BLaER1 treated with 17β-estradiol and CSF1 and Interleukin-3, amounts not matched to agents 10 nM and 100 nM (cell line): ENCODE results near the gene NTF4.
A peak's percentile ranks its signal among the peaks of the same experiment; 100 is the strongest.

Experiments used
- H3K27ac ChIP-seq, 11 experiments: shearing (Covaris generic); formaldehyde crosslinking; 2 replicates each; pipeline ENCODE4 v1.8.1; 2022
- H3K27me3 ChIP-seq, 11 experiments: shearing (Covaris generic); formaldehyde crosslinking; 2 replicates each; pipeline ENCODE4 v1.8.1; 2022
- H3K36me3 ChIP-seq, 11 experiments: shearing (Covaris generic); formaldehyde crosslinking; 2 replicates each; pipeline ENCODE4 v1.8.1; 2022
- H3K4me1 ChIP-seq, 10 experiments: shearing (Covaris generic); formaldehyde crosslinking; 2 replicates each; pipeline ENCODE4 v1.8.1; 2022
- H3K4me2 ChIP-seq, 11 experiments: shearing (Covaris generic); formaldehyde crosslinking; 2 replicates each; pipeline ENCODE4 v1.8.1; 2022
- H3K4me3 ChIP-seq, 10 experiments: shearing (Covaris generic); formaldehyde crosslinking; 2 replicates each; pipeline ENCODE4 v1.8.1; 2022
- H3K9ac ChIP-seq, 11 experiments: shearing (Covaris generic); formaldehyde crosslinking; 2 replicates each; pipeline ENCODE4 v1.8.1; 2022
- H3K9me3 ChIP-seq, 11 experiments: shearing (Covaris generic); formaldehyde crosslinking; replicated peaks in 1 of 11; 2 replicates each; pipeline ENCODE4 v1.8.1; 2022
- H4K20me1 ChIP-seq, 11 experiments: shearing (Covaris generic); formaldehyde crosslinking; 2 replicates each; pipeline ENCODE4 v1.8.1; 2022
- Cebpa-rat ChIP-seq, 11 experiments: shearing (Covaris generic); IDR thresholded peaks; 2 replicates each; pipeline ENCODE4 v1.8.1; 2022

Gene NTF4

DNA sequence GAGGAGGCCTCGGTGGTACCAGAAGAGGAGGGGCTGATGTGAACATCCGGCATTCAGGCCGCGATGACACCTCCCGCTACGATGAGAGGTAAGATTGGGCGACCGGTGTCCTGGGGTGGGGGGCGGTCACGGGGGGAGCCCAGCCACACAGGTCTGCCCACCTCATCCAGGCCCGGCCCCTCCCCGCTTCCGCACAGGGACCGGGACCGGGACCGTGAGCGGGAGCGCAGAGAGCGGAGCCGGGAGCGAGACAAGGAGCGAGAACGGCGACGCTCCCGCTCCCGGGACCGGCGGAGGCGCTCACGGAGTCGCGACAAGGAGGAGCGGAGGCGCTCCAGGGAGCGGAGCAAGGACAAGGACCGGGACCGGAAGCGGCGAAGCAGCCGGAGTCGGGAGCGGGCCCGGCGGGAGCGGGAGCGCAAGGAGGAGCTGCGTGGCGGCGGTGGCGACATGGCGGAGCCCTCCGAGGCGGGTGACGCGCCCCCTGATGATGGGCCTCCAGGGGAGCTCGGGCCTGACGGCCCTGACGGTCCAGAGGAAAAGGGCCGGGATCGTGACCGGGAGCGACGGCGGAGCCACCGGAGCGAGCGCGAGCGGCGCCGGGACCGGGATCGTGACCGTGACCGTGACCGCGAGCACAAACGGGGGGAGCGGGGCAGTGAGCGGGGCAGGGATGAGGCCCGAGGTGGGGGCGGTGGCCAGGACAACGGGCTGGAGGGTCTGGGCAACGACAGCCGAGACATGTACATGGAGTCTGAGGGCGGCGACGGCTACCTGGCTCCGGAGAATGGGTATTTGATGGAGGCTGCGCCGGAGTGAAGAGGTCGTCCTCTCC, 43.2 kb upstream of the NTF4 start:
- no peaks in the 10 kb centered on the region for H3K9me3 ChIP-seq
- H3K9ac ChIP-seq, result 0 out of 22 replicates have a peak overlapping the region, but pooled peaks of 1 of the 11 experiments have one; percentile 7
- H3K27ac ChIP-seq, result peak overlapping the region in 1 of 11 experiments; percentile 0; a peak in 1 of 22 replicates

DNA sequence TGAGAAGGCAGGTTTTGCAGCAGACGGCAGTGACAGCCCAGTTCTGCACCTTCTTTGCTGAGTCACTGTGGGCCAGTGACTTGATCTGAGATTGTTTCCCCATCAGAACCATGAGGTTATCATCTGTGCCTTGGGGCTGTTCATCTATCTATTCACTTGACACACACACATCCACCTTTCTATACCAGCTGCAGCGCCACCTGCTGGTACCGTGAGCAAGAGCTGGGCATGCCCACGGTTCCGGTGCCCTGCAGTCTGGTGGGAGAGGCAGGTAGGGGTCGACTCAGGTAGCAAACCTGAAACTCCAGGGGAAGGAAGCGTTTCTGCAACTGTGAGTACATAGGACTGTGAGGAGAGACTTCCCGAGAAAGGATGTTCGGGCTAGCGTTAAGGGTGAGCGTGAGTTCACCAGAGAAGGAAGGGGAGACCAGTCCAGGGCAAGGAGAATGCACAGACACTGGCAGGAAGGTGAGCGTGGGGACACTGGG, 42.1 kb upstream of the NTF4 start:
- H3K9me3 ChIP-seq, result no peaks in the 10 kb centered on the region
- peak overlapping the region in 2 of 11 experiments; percentile 63 to 67; a peak in 1 of 22 replicates for H3K27ac ChIP-seq
- no peaks in the 10 kb centered on the region for H3K27me3 ChIP-seq
- peaks cover 46 to 70% (median 53%) of the 10 kb centered on the region in 10 experiments for H3K4me1 ChIP-seq
- 0 out of 22 replicates have a peak overlapping the region, but pooled peaks of 1 of the 11 experiments have one; percentile 7 for H3K9ac ChIP-seq
- H3K36me3 ChIP-seq, result peaks cover 65 to 80% (median 75%) of the 10 kb centered on the region in 11 experiments
- no peak overlapping the region for H3K4me3 ChIP-seq
- peaks cover 67 to 87% (median 82%) of the 10 kb centered on the region in 11 experiments for H4K20me1 ChIP-seq
- H3K4me2 ChIP-seq, result peak overlapping the region in 4 of 11 experiments; percentile 94 to 98 (median 96); a peak in 5 of 22 replicates
- no peak for TF ChIP-seq Cebpa-rat (IDR thresholded peaks at IDR 0.05)

More for the DNA sequence above, 43.2 kb upstream of the NTF4 start:
- Histone ChIP-seq H3K4me2 (no peak overlapping the region), H3K4me3 (no peak overlapping the region), H3K4me1 (peaks cover 38 to 67% (median 44%) of the 10 kb centered on the region in 10 experiments), H3K27me3 (no peaks in the 10 kb centered on the region), H3K36me3 (peaks cover 56 to 71% (median 66%) of the 10 kb centered on the region in 11 experiments), H4K20me1 (peaks cover 60 to 77% (median 74%) of the 10 kb centered on the region in 11 experiments)
- TF ChIP-seq Cebpa-rat (IDR thresholded peaks at IDR 0.05), result no peak

DNA sequence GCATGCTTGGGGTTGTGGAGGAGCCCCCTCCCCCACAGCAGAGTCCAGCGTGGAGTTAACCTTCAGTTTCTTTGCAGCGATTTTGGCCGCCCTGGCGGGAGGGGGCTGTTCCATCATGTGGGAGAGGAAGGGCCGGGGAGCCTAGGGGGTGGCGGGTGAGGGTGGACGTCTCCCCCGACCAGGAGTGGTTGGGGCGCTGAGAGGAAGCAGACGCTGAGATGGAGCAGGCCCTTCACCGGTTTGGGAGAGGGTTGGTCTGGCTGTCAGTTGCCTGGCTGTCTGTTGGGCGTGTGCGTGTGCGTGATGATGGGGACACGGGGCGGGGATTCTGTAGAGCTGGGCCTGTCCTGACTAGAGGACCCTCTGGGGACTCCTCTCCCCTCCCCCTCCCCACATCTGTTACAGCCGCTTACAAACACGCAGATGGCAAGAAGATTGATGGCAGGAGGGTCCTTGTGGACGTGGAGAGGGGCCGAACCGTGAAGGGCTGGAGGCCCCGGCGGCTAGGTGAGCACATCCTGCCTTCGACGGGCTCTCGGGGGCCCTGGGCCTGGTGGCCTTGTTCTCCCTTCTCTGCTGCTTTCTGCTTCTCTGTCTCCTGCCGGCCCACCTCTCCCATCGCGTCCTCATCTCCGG, 39.7 kb upstream of the NTF4 start:
- Histone ChIP-seq H3K4me3 (peak overlapping the region in 7 of 10 experiments; percentile 31 to 57 (median 48); a peak in 11 of 20 replicates), H3K9ac (peak overlapping the region; percentile 7 to 80 (median 66); a peak in 18 of 22 replicates), H3K9me3 (no peaks in the 10 kb centered on the region), H3K4me2 (peak overlapping the region; percentile 47 to 98 (median 91)), H3K27ac (peak overlapping the region in 9 of 11 experiments; percentile 40 to 67 (median 61); a peak in 17 of 22 replicates), H3K4me1 (peaks cover 30 to 73% (median 67%) of the 10 kb centered on the region in 10 experiments), H3K27me3 (no peaks in the 10 kb centered on the region), H3K36me3 (peaks cover 81 to 95% (median 85%) of the 10 kb centered on the region in 11 experiments), H4K20me1 (peaks cover 75 to 95% (median 93%) of the 10 kb centered on the region in 11 experiments)
- TF ChIP-seq Cebpa-rat (IDR thresholded peaks at IDR 0.05), result no peak

DNA sequence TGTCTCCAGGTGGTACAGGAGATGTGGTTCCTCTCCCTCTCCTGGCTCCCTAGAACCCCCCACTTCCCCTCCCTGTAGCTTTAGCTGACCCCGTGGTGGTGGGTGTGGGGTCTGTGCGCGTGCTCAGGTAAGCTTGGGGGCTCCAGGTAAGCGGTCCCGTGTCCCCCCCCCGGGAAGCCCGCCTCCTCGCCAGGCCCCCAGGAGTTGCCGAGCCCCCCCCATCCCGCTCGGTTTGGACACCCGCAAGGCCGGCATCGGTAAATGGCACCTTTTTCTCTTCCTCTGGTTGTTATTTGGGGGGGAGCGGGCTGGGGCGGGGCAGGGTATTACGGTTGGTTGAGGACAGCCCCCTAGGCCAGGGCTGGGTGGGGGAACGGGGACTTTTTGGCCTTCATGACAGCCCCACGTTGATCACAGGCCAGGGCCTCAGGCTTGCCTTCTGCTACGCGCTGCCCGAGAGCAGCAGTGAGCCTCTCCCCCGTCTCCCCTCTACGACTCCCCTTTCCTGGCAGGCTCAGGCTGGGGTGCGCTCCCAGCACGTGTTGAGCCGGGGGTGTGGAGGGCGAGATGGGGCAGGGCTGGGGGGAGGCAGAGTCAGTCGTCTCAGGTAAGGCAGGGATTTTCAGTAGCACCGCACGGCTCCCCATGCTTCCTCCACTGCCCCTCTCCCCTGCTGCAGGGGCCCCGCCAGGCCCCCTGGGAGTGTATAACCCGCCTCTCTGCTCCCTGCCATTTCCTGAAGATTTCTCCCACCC, 38.9 kb upstream of the NTF4 start:
- Histone ChIP-seq H3K36me3 (peaks cover 81 to 95% (median 87%) of the 10 kb centered on the region in 11 experiments), H3K27ac (peak overlapping the region in 9 of 11 experiments; percentile 14 to 67 (median 61); a peak in 17 of 22 replicates), H3K4me2 (peak overlapping the region; percentile 47 to 98 (median 91)), H3K4me3 (peak overlapping the region in 7 of 10 experiments; percentile 31 to 57 (median 48); a peak in 14 of 20 replicates), H3K27me3 (no peaks in the 10 kb centered on the region), H3K9me3 (no peaks in the 10 kb centered on the region), H3K9ac (peak overlapping the region; percentile 38 to 80 (median 66); a peak in 21 of 22 replicates), H3K4me1 (peaks cover 26 to 79% (median 71%) of the 10 kb centered on the region in 10 experiments), H4K20me1 (peaks cover 73 to 95% (median 93%) of the 10 kb centered on the region in 11 experiments)
- TF ChIP-seq Cebpa-rat (IDR thresholded peaks at IDR 0.05), result no peak

DNA sequence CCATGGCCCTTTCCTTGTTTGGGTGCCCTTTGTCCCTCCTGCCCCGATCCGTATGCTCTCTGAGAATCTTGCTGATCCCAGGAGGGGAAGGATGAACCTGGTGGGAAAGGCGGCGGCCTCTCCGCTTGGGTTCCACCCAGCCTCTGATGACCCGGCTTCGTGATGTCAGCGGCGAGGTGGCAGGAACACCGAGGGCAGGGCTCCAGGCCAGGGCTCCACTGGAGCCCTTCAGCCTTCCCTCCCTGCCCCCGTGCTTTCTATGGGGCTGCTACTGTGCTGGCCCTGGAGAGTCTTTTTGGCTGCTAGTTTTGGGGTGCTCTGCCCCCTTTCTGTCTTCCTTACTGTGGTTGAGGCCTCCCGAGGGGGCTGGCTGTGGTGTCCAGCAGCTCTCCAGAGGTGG, 37.7 kb upstream of the NTF4 start:
- peak overlapping the region; percentile 47 to 98 (median 91) for H3K4me2 ChIP-seq
- H4K20me1 ChIP-seq, result peaks cover 73 to 95% (median 93%) of the 10 kb centered on the region in 11 experiments
- H3K4me1 ChIP-seq, result peaks cover 26 to 91% (median 82%) of the 10 kb centered on the region in 10 experiments
- H3K9ac ChIP-seq, result peak overlapping the region; percentile 38 to 80 (median 66); a peak in 20 of 22 replicates
- H3K36me3 ChIP-seq, result peaks cover 79 to 92% (median 84%) of the 10 kb centered on the region in 11 experiments
- no peak for TF ChIP-seq Cebpa-rat (IDR thresholded peaks at IDR 0.05)
- H3K9me3 ChIP-seq, result no peaks in the 10 kb centered on the region
- H3K27me3 ChIP-seq, result no peaks in the 10 kb centered on the region
- peak overlapping the region in 3 of 10 experiments; percentile 14 to 51 (median 31); a peak in 5 of 20 replicates for H3K4me3 ChIP-seq
- peak overlapping the region in 8 of 11 experiments; percentile 48 to 67 (median 62); a peak in 13 of 22 replicates for H3K27ac ChIP-seq

- Histone ChIP-seq H3K4me3 (no peak overlapping the region), H3K27ac (peak overlapping the region in 4 of 11 experiments; percentile 11 to 42 (median 22); a peak in 1 of 22 replicates), H3K27me3 (no peaks in the 10 kb centered on the region), H3K4me2 (peak overlapping the region in 8 of 11 experiments; percentile 11 to 44 (median 38); a peak in 13 of 22 replicates), H4K20me1 (peaks cover 73 to 95% (median 93%) of the 10 kb centered on the region in 11 experiments), H3K36me3 (peaks cover 79 to 92% (median 84%) of the 10 kb centered on the region in 11 experiments), H3K9ac (peak overlapping the region in 10 of 11 experiments; percentile 7 to 63 (median 46); a peak in 16 of 22 replicates), H3K9me3 (no peaks in the 10 kb centered on the region), H3K4me1 (peaks cover 26 to 85% (median 83%) of the 10 kb centered on the region in 10 experiments)
- TF ChIP-seq Cebpa-rat (IDR thresholded peaks at IDR 0.05), result no peak
Observed at GRCh38 chr19:49101160-49101559, 36.5 kb upstream of the NTF4 start.

GRCh38 chr19:49098795-49099194, 34.2 kb upstream of the NTF4 start:
- Histone ChIP-seq H3K4me3 (no peak overlapping the region), H3K27me3 (no peaks in the 10 kb centered on the region), H3K9ac (peak overlapping the region in 7 of 11 experiments; percentile 11 to 63 (median 46); a peak in 6 of 22 replicates), H3K4me2 (peak overlapping the region in 4 of 11 experiments; percentile 47 to 59 (median 48); a peak in 4 of 22 replicates), H4K20me1 (peaks cover 75 to 95% (median 93%) of the 10 kb centered on the region in 11 experiments), H3K9me3 (no peaks in the 10 kb centered on the region), H3K27ac (peak overlapping the region in 5 of 11 experiments; percentile 0 to 59 (median 46); a peak in 5 of 22 replicates), H3K4me1 (peaks cover 23 to 74% (median 59%) of the 10 kb centered on the region in 10 experiments), H3K36me3 (peaks cover 84 to 92% (median 88%) of the 10 kb centered on the region in 11 experiments)
- no peak for TF ChIP-seq Cebpa-rat (IDR thresholded peaks at IDR 0.05)
